OCI-LY3 (cell line): Measurements from ENCODE around the gene PHC1.

ENCODE experiments used
- CTCF ChIP-seq: fragments of 200-600, 300-600 bp; sonication (generic); IDR thresholded peaks from 2 replicates; pipeline ENCODE4 v1.5.1; 2014; ENCODE audit warnings: antibody characterized with exemption, low read length, low read depth
- EZH2phosphoT487 ChIP-seq: fragments of 200-600 bp; shearing (Covaris generic); IDR thresholded peaks from 2 replicates; pipeline ENCODE4 v1.6.1; 2018; ENCODE audit warnings: antibody characterized with exemption, mixed run types, low read depth

- TF ChIP-seq CTCF (no peak), EZH2phosphoT487 (no peak)
Measured at GRCh38 chr12:8956772-8957171, 42.5 kb downstream of the PHC1 start.
